ENCODE measurements around the gene RBFOX1.

GRCh38 chr16:7397901-7398300, 65.3 kb downstream of the RBFOX1 start:
- TF ChIP-seq CTCF (conservative IDR thresholded peaks at IDR 0.05; ENCODE audit: low read length): no peak
- TF ChIP-seq EZH2phosphoT487 (IDR thresholded peaks at IDR 0.05; ENCODE audit: borderline replicate concordance): no peak
